ENCODE data around the gene STAT2.

The STAT2 gene

GRCh38 chr12:56321027-56321426 is 38.9 kb downstream of the STAT2 start:
- no peak overlapping the region for H3K4me3 ChIP-seq (ENCODE audit: low read depth, low read length)
- no peak for DNase-seq (ENCODE audit: low read depth)
- no peak for TF ChIP-seq CTCF (IDR thresholded peaks at IDR 0.05; ENCODE audit: insufficient read depth, low read depth, low read length, missing control alignments)

GRCh38 chr12:56317675-56318074 is 42.2 kb downstream of the STAT2 start:
- no peak for TF ChIP-seq CTCF (IDR thresholded peaks at IDR 0.05; ENCODE audit: insufficient read depth, low read depth, low read length, missing control alignments)
- DNase-seq (ENCODE audit: low read depth) = no peak
- no peak overlapping the region for H3K4me3 ChIP-seq (ENCODE audit: low read depth, low read length)

- peak within 1 kb of the TSS; percentile 82 for H3K4me3 ChIP-seq (ENCODE audit: low read depth, low read length)
- peak; percentile 13 for TF ChIP-seq CTCF (IDR thresholded peaks at IDR 0.05; ENCODE audit: insufficient read depth, low read depth, low read length, missing control alignments)
- DNase-seq (ENCODE audit: low read depth) = peak; percentile 100
These were observed 44.1 kb downstream of the STAT2 start, which contains the start of gene CNPY2 for GRCh38 chr12:56315622-56316473. CNPY2 (minus strand) TSS chr12:56315988; CDS start chr12:56315217, 771 bp downstream.

GRCh38 chr12:56315249-56315621 is 44.7 kb downstream of the STAT2 start:
- no peak for DNase-seq (ENCODE audit: low read depth)
- no peak for TF ChIP-seq CTCF (IDR thresholded peaks at IDR 0.05; ENCODE audit: insufficient read depth, low read depth, low read length, missing control alignments)
- H3K4me3 ChIP-seq (ENCODE audit: low read depth, low read length) = peak overlapping the region; percentile 82

GRCh38 chr12:56311003-56311402 is 48.9 kb downstream of the STAT2 start:
- no peak for DNase-seq (ENCODE audit: low read depth)
- TF ChIP-seq CTCF (IDR thresholded peaks at IDR 0.05; ENCODE audit: insufficient read depth, low read depth, low read length, missing control alignments) = no peak
- H3K4me3 ChIP-seq (ENCODE audit: low read depth, low read length) = no peak overlapping the region

- no peak for TF ChIP-seq CTCF (IDR thresholded peaks at IDR 0.05; ENCODE audit: insufficient read depth, low read depth, low read length, missing control alignments)
- no peak for DNase-seq (ENCODE audit: low read depth)
- no peak overlapping the region for H3K4me3 ChIP-seq (ENCODE audit: low read depth, low read length)
These were observed 51.2 kb downstream of the STAT2 start for GRCh38 chr12:56308714-56309113.

All from GM12865 (cell line).